Measurements from ENCODE around the gene SBF2.
"Not testable (repeated sequence)": the region's sequence is repeated elsewhere in the genome, so short reads cannot be mapped to it uniquely, and the experiment has no call there.

Gene SBF2

DNA sequence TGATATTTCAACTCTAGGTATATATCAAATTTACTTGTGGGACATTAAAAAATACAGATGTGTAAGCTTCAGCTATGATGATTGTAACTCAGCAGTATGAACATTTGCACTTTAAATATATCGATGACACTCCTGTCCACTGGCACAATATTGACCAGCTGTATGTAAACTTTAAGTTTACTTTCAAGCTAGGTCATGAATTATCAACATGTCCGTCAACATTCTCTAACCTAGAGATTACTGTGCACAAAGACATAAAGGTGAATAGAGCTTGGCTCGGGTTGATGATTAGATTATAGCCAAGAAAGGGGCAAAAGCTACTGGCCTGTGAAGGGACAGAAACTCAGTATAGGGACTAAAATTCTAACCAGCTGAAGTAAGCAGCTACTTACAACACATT, 343.6 kb downstream of the SBF2 start:
- Histone ChIP-seq H3K36me3 (ENCODE audit: control insufficient read depth, insufficient read depth, low read length) (no peaks in the 10 kb centered on the region), H3K27ac (ENCODE audit: low read depth, low read length, severe bottlenecking) (no peak overlapping the region), H3K4me1 (ENCODE audit: control insufficient read depth, insufficient read depth, low read length, poor library complexity, severe bottlenecking) (no peaks in the 10 kb centered on the region), H3K4me3 (ENCODE audit: extremely low read depth, insufficient read depth, low read length, poor library complexity, severe bottlenecking) (no peak overlapping the region), H3K9me3 (ENCODE audit: control insufficient read depth, low read length) (no peaks in the 10 kb centered on the region)
- 100% methylated on average over 2 of the region's 3 CpGs; no CpG with 5 or more reads in 1 of the 2 experiments for WGBS, 2 experiments (ENCODE audit: insufficient coverage in 2 of 2)

GRCh38 chr11:9947231-9947864, 346.7 kb downstream of the SBF2 start:
- WGBS, 2 experiments (ENCODE audit: insufficient coverage in 2 of 2) = 100% methylated on average over 1 to 2 of the region's 7 CpGs
- no peaks in the 10 kb centered on the region for H3K36me3 ChIP-seq (ENCODE audit: control insufficient read depth, insufficient read depth, low read length)

DNA sequence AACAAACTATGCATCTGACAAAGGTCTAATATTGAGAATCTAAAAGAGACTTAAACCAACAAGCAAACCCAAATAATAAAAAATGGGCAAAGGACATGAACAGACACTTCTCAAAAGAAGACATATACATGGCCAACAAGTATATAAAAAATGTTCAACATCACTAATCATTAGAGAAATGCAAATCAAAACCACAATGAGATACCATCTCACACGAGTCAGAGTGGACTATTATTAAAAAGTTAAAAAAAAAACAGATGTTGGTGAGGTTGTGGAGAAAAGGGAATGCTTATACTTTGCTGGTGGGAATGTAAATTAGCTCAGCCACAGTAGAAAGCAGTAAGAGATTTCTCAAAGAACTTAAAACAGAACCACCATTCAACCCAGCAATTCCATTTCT, 348.3 kb downstream of the SBF2 start:
- WGBS, 2 experiments (ENCODE audit: insufficient coverage in 2 of 2) = no CpG with 5 or more reads among the region's 1 CpG
- H3K27ac ChIP-seq (ENCODE audit: low read depth, low read length, severe bottlenecking); H3K9me3 ChIP-seq (ENCODE audit: control insufficient read depth, low read length); H3K4me3 ChIP-seq (ENCODE audit: extremely low read depth, insufficient read depth, low read length, poor library complexity, severe bottlenecking); H3K36me3 ChIP-seq (ENCODE audit: control insufficient read depth, insufficient read depth, low read length); H3K4me1 ChIP-seq (ENCODE audit: control insufficient read depth, insufficient read depth, low read length, poor library complexity, severe bottlenecking): not testable (repeated sequence)

More at GRCh38 chr11:9947231-9947864, 346.7 kb downstream of the SBF2 start:
- Histone ChIP-seq H3K4me3 (ENCODE audit: extremely low read depth, insufficient read depth, low read length, poor library complexity, severe bottlenecking) (no peak overlapping the region), H3K9me3 (ENCODE audit: control insufficient read depth, low read length) (no peaks in the 10 kb centered on the region), H3K4me1 (ENCODE audit: control insufficient read depth, insufficient read depth, low read length, poor library complexity, severe bottlenecking) (no peaks in the 10 kb centered on the region), H3K27ac (ENCODE audit: low read depth, low read length, severe bottlenecking) (no peak overlapping the region)

- WGBS, 2 experiments (ENCODE audit: insufficient coverage in 2 of 2) = no CpG with 5 or more reads among the region's 3 CpGs
- no peaks in the 10 kb centered on the region for H3K36me3 ChIP-seq (ENCODE audit: control insufficient read depth, insufficient read depth, low read length)
- no peak overlapping the region for H3K27ac ChIP-seq (ENCODE audit: low read depth, low read length, severe bottlenecking)
- H3K4me1 ChIP-seq (ENCODE audit: control insufficient read depth, insufficient read depth, low read length, poor library complexity, severe bottlenecking) = no peaks in the 10 kb centered on the region
- no peaks in the 10 kb centered on the region for H3K9me3 ChIP-seq (ENCODE audit: control insufficient read depth, low read length)
- no peak overlapping the region for H3K4me3 ChIP-seq (ENCODE audit: extremely low read depth, insufficient read depth, low read length, poor library complexity, severe bottlenecking)
Observed at GRCh38 chr11:9943386-9944110, 350.5 kb downstream of the SBF2 start.

DNA sequence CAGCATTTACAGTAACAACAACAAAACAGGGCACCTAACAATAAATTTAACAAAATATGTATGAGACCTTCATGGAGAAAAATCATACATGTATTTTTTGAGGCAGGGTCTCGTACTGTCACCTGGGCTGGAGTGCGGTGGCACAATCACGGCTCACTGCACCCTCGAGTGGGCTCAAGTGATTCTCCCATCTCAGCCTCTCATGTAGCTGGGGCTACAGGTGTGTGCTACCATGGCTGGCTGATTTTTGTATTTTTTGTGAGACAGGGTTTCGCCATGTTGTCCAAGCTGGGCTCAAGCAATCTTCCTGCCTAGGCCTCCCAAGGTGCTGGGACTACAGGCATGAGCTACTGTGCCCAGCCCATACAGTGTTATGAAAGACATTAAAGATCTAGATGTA, 352.0 kb downstream of the SBF2 start:
- Histone ChIP-seq H3K4me3 (ENCODE audit: extremely low read depth, insufficient read depth, low read length, poor library complexity, severe bottlenecking) (no peak overlapping the region), H3K36me3 (ENCODE audit: control insufficient read depth, insufficient read depth, low read length) (no peaks in the 10 kb centered on the region), H3K27ac (ENCODE audit: low read depth, low read length, severe bottlenecking) (no peak overlapping the region), H3K9me3 (ENCODE audit: control insufficient read depth, low read length) (no peaks in the 10 kb centered on the region), H3K4me1 (ENCODE audit: control insufficient read depth, insufficient read depth, low read length, poor library complexity, severe bottlenecking) (no peaks in the 10 kb centered on the region)
- 95 to 100% methylated on average over 4 of the region's 5 CpGs for WGBS, 2 experiments (ENCODE audit: insufficient coverage in 2 of 2)

- H3K4me3 ChIP-seq (ENCODE audit: extremely low read depth, insufficient read depth, low read length, poor library complexity, severe bottlenecking); H3K36me3 ChIP-seq (ENCODE audit: control insufficient read depth, insufficient read depth, low read length); H3K27ac ChIP-seq (ENCODE audit: low read depth, low read length, severe bottlenecking); H3K4me1 ChIP-seq (ENCODE audit: control insufficient read depth, insufficient read depth, low read length, poor library complexity, severe bottlenecking); H3K9me3 ChIP-seq (ENCODE audit: control insufficient read depth, low read length): not testable (repeated sequence)
- WGBS, 2 experiments (ENCODE audit: insufficient coverage in 2 of 2) = 88 to 94% methylated on average over 7 to 10 of the region's 11 CpGs
Observed at GRCh38 chr11:9939150-9939549, 354.9 kb downstream of the SBF2 start.

DNA sequence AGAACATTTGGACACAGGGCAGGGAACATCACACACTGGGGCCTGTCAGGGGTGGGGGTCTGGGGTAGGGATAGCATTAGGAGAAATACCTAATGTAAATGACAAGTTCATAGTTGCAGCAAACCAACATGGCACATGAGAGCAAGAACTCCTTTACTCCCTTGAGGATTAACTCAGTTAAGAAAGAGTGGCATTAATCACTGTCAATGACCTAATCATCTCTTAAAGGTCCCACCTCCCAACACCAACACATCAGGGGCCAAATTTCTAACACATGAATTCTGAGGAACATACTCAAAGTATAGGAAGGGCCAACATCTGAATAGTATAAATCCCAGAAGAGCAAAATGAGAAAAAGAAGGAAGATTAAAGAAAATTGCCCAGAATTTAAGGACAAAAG, 357.3 kb downstream of the SBF2 start:
- Histone ChIP-seq H3K36me3 (ENCODE audit: control insufficient read depth, insufficient read depth, low read length) (no peaks in the 10 kb centered on the region), H3K4me3 (ENCODE audit: extremely low read depth, insufficient read depth, low read length, poor library complexity, severe bottlenecking) (no peak overlapping the region), H3K27ac (ENCODE audit: low read depth, low read length, severe bottlenecking) (no peak overlapping the region), H3K9me3 (ENCODE audit: control insufficient read depth, low read length) (no peaks in the 10 kb centered on the region), H3K4me1 (ENCODE audit: control insufficient read depth, insufficient read depth, low read length, poor library complexity, severe bottlenecking) (no peaks in the 10 kb centered on the region)

- H3K4me3 ChIP-seq (ENCODE audit: extremely low read depth, insufficient read depth, low read length, poor library complexity, severe bottlenecking); H3K9me3 ChIP-seq (ENCODE audit: control insufficient read depth, low read length); H3K36me3 ChIP-seq (ENCODE audit: control insufficient read depth, insufficient read depth, low read length); H3K27ac ChIP-seq (ENCODE audit: low read depth, low read length, severe bottlenecking); H3K4me1 ChIP-seq (ENCODE audit: control insufficient read depth, insufficient read depth, low read length, poor library complexity, severe bottlenecking): not testable (repeated sequence)
- WGBS, 2 experiments (ENCODE audit: insufficient coverage in 2 of 2) = no CpG with 5 or more reads among the region's 2 CpGs
Observed at GRCh38 chr11:9932843-9933242, 361.2 kb downstream of the SBF2 start.

GRCh38 chr11:9930562-9931331, 363.3 kb downstream of the SBF2 start:
- 94 to 95% methylated on average over 12 to 14 of the region's 14 CpGs for WGBS, 2 experiments (ENCODE audit: insufficient coverage in 2 of 2)
- not testable (repeated sequence) for H3K9me3 ChIP-seq (ENCODE audit: control insufficient read depth, low read length); H3K4me3 ChIP-seq (ENCODE audit: extremely low read depth, insufficient read depth, low read length, poor library complexity, severe bottlenecking); H3K4me1 ChIP-seq (ENCODE audit: control insufficient read depth, insufficient read depth, low read length, poor library complexity, severe bottlenecking); H3K36me3 ChIP-seq (ENCODE audit: control insufficient read depth, insufficient read depth, low read length); H3K27ac ChIP-seq (ENCODE audit: low read depth, low read length, severe bottlenecking)

DNA sequence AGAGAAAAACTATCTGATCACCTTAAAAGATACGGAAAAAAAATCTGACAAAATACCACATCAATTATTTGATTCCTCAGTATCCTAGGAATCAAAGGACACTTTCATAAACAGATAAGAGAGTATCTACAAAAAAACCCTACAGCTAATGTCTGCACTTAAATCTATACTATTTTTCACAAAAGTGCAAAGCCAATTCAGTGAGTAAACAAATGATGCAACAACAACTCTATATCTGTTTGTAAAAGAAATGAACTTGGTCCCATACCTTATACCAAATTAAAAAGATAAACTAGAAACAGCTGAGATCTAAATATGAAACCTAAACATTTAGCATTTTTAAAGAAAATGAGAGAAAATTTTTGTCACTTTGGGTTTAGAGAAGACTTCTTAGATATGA, 366.3 kb downstream of the SBF2 start:
- peaks cover 8% of the 10 kb centered on the region for H3K9me3 ChIP-seq (ENCODE audit: control insufficient read depth, low read length)
- peaks cover 5% of the 10 kb centered on the region for H3K36me3 ChIP-seq (ENCODE audit: control insufficient read depth, insufficient read depth, low read length)
- no peak overlapping the region for H3K27ac ChIP-seq (ENCODE audit: low read depth, low read length, severe bottlenecking)
- 80 to 100% methylated on average over 1 of the region's 1 CpG for WGBS, 2 experiments (ENCODE audit: insufficient coverage in 2 of 2)
- no peak overlapping the region for H3K4me3 ChIP-seq (ENCODE audit: extremely low read depth, insufficient read depth, low read length, poor library complexity, severe bottlenecking)
- peaks cover 6% of the 10 kb centered on the region for H3K4me1 ChIP-seq (ENCODE audit: control insufficient read depth, insufficient read depth, low read length, poor library complexity, severe bottlenecking)

- WGBS, 2 experiments (ENCODE audit: insufficient coverage in 2 of 2) = 14 to 29% methylated on average over 1 of the region's 2 CpGs
- peak overlapping the region; percentile 11 for H3K27ac ChIP-seq (ENCODE audit: low read depth, low read length, severe bottlenecking)
Observed at GRCh38 chr11:9923280-9923679, 370.7 kb downstream of the SBF2 start.

More at GRCh38 chr11:9923280-9923679, 370.7 kb downstream of the SBF2 start:
- H3K4me1 ChIP-seq (ENCODE audit: control insufficient read depth, insufficient read depth, low read length, poor library complexity, severe bottlenecking) = peaks cover 6% of the 10 kb centered on the region
- no peaks in the 10 kb centered on the region for H3K9me3 ChIP-seq (ENCODE audit: control insufficient read depth, low read length)
- H3K4me3 ChIP-seq (ENCODE audit: extremely low read depth, insufficient read depth, low read length, poor library complexity, severe bottlenecking) = no peak overlapping the region
- no peaks in the 10 kb centered on the region for H3K36me3 ChIP-seq (ENCODE audit: control insufficient read depth, insufficient read depth, low read length)

Data from mesodermal cell (in vitro differentiated cells).